ENCODE results near the gene THEMIS.

Gene THEMIS

GRCh38 chr6:127821431-127821830 is 79.4 kb downstream of the THEMIS start:
- Histone ChIP-seq H3K4me3 (ENCODE audit: low read length) (no peak overlapping the region), H3K4me1 (ENCODE audit: control insufficient read depth, low read depth, low read length) (peaks cover 4% of the 10 kb centered on the region), H3K9me3 (ENCODE audit: control insufficient read depth, low read depth, low read length) (peaks cover 3% of the 10 kb centered on the region), H3K27me3 (ENCODE audit: control insufficient read depth, insufficient read depth, low read length) (no peaks in the 10 kb centered on the region), H3K27ac (ENCODE audit: low read length) (no peak overlapping the region), H3K9ac (ENCODE audit: low read length) (no peak overlapping the region), H3K36me3 (ENCODE audit: control insufficient read depth, low read depth, low read length) (no peaks in the 10 kb centered on the region)

- Histone ChIP-seq H3K27ac (ENCODE audit: low read length) (no peak overlapping the region), H3K36me3 (ENCODE audit: control insufficient read depth, low read depth, low read length) (no peaks in the 10 kb centered on the region), H3K9me3 (ENCODE audit: control insufficient read depth, low read depth, low read length) (peaks cover 3% of the 10 kb centered on the region), H3K4me1 (ENCODE audit: control insufficient read depth, low read depth, low read length) (peaks cover 4% of the 10 kb centered on the region), H3K4me3 (ENCODE audit: low read length) (no peak overlapping the region), H3K27me3 (ENCODE audit: control insufficient read depth, insufficient read depth, low read length) (no peaks in the 10 kb centered on the region), H3K9ac (ENCODE audit: low read length) (no peak overlapping the region)
These were observed 82.7 kb downstream of the THEMIS start for GRCh38 chr6:127818149-127818548.

GRCh38 chr6:127816643-127817042 is 84.2 kb downstream of the THEMIS start:
- H3K4me3 ChIP-seq (ENCODE audit: low read length), result no peak overlapping the region
- H3K36me3 ChIP-seq (ENCODE audit: control insufficient read depth, low read depth, low read length), result no peaks in the 10 kb centered on the region
- H3K27ac ChIP-seq (ENCODE audit: low read length), result no peak overlapping the region
- no peaks in the 10 kb centered on the region for H3K27me3 ChIP-seq (ENCODE audit: control insufficient read depth, insufficient read depth, low read length)
- H3K9ac ChIP-seq (ENCODE audit: low read length), result no peak overlapping the region
- peaks cover 3% of the 10 kb centered on the region for H3K9me3 ChIP-seq (ENCODE audit: control insufficient read depth, low read depth, low read length)
- peaks cover 4% of the 10 kb centered on the region for H3K4me1 ChIP-seq (ENCODE audit: control insufficient read depth, low read depth, low read length)

GRCh38 chr6:127813699-127814027 is 87.2 kb downstream of the THEMIS start:
- H3K27ac ChIP-seq (ENCODE audit: low read length), result no peak overlapping the region
- no peaks in the 10 kb centered on the region for H3K36me3 ChIP-seq (ENCODE audit: control insufficient read depth, low read depth, low read length)
- H3K9me3 ChIP-seq (ENCODE audit: control insufficient read depth, low read depth, low read length), result no peaks in the 10 kb centered on the region
- no peaks in the 10 kb centered on the region for H3K27me3 ChIP-seq (ENCODE audit: control insufficient read depth, insufficient read depth, low read length)
- H3K4me3 ChIP-seq (ENCODE audit: low read length), result no peak overlapping the region
- H3K9ac ChIP-seq (ENCODE audit: low read length), result no peak overlapping the region
- peaks cover 4% of the 10 kb centered on the region for H3K4me1 ChIP-seq (ENCODE audit: control insufficient read depth, low read depth, low read length)

GRCh38 chr6:127812985-127813698 is 87.7 kb downstream of the THEMIS start:
- Histone ChIP-seq H3K36me3 (ENCODE audit: control insufficient read depth, low read depth, low read length) (no peaks in the 10 kb centered on the region), H3K27ac (ENCODE audit: low read length) (no peak overlapping the region), H3K9ac (ENCODE audit: low read length) (no peak overlapping the region)

GRCh38 chr6:127811900-127812570 is 88.8 kb downstream of the THEMIS start:
- peaks cover 4% of the 10 kb centered on the region for H3K4me1 ChIP-seq (ENCODE audit: control insufficient read depth, low read depth, low read length)
- no peak overlapping the region for H3K4me3 ChIP-seq (ENCODE audit: low read length)
- no peaks in the 10 kb centered on the region for H3K27me3 ChIP-seq (ENCODE audit: control insufficient read depth, insufficient read depth, low read length)
- no peaks in the 10 kb centered on the region for H3K9me3 ChIP-seq (ENCODE audit: control insufficient read depth, low read depth, low read length)
- no peaks in the 10 kb centered on the region for H3K36me3 ChIP-seq (ENCODE audit: control insufficient read depth, low read depth, low read length)
- no peak overlapping the region for H3K9ac ChIP-seq (ENCODE audit: low read length)
- H3K27ac ChIP-seq (ENCODE audit: low read length), result no peak overlapping the region

More at GRCh38 chr6:127812985-127813698, 87.7 kb downstream of the THEMIS start:
- Histone ChIP-seq H3K27me3 (ENCODE audit: control insufficient read depth, insufficient read depth, low read length) (no peaks in the 10 kb centered on the region), H3K9me3 (ENCODE audit: control insufficient read depth, low read depth, low read length) (no peaks in the 10 kb centered on the region), H3K4me1 (ENCODE audit: control insufficient read depth, low read depth, low read length) (peaks cover 4% of the 10 kb centered on the region), H3K4me3 (ENCODE audit: low read length) (no peak overlapping the region)

GRCh38 chr6:127807806-127808517 is 92.9 kb downstream of the THEMIS start:
- Histone ChIP-seq H3K27me3 (ENCODE audit: control insufficient read depth, insufficient read depth, low read length) (no peaks in the 10 kb centered on the region), H3K9me3 (ENCODE audit: control insufficient read depth, low read depth, low read length) (no peaks in the 10 kb centered on the region), H3K27ac (ENCODE audit: low read length) (no peak overlapping the region), H3K4me3 (ENCODE audit: low read length) (no peak overlapping the region), H3K36me3 (ENCODE audit: control insufficient read depth, low read depth, low read length) (no peaks in the 10 kb centered on the region), H3K4me1 (ENCODE audit: control insufficient read depth, low read depth, low read length) (no peaks in the 10 kb centered on the region), H3K9ac (ENCODE audit: low read length) (no peak overlapping the region)

GRCh38 chr6:127796713-127797112 is 104.1 kb downstream of the THEMIS start:
- Histone ChIP-seq H3K36me3 (ENCODE audit: control insufficient read depth, low read depth, low read length) (no peaks in the 10 kb centered on the region), H3K9me3 (ENCODE audit: control insufficient read depth, low read depth, low read length) (no peaks in the 10 kb centered on the region), H3K4me3 (ENCODE audit: low read length) (no peak overlapping the region), H3K27ac (ENCODE audit: low read length) (no peak overlapping the region), H3K4me1 (ENCODE audit: control insufficient read depth, low read depth, low read length) (no peaks in the 10 kb centered on the region), H3K9ac (ENCODE audit: low read length) (no peak overlapping the region), H3K27me3 (ENCODE audit: control insufficient read depth, insufficient read depth, low read length) (no peaks in the 10 kb centered on the region)

- H3K4me1 ChIP-seq (ENCODE audit: control insufficient read depth, low read depth, low read length), result no peaks in the 10 kb centered on the region
- no peak overlapping the region for H3K4me3 ChIP-seq (ENCODE audit: low read length)
- no peaks in the 10 kb centered on the region for H3K27me3 ChIP-seq (ENCODE audit: control insufficient read depth, insufficient read depth, low read length)
- H3K36me3 ChIP-seq (ENCODE audit: control insufficient read depth, low read depth, low read length), result no peaks in the 10 kb centered on the region
- no peak overlapping the region for H3K27ac ChIP-seq (ENCODE audit: low read length)
- H3K9ac ChIP-seq (ENCODE audit: low read length), result no peak overlapping the region
- H3K9me3 ChIP-seq (ENCODE audit: control insufficient read depth, low read depth, low read length), result no peaks in the 10 kb centered on the region
These were observed 106.5 kb downstream of the THEMIS start for GRCh38 chr6:127794405-127794804.

- Histone ChIP-seq H3K4me1 (ENCODE audit: control insufficient read depth, low read depth, low read length) (no peaks in the 10 kb centered on the region), H3K9me3 (ENCODE audit: control insufficient read depth, low read depth, low read length) (no peaks in the 10 kb centered on the region), H3K9ac (ENCODE audit: low read length) (no peak overlapping the region), H3K4me3 (ENCODE audit: low read length) (no peak overlapping the region), H3K27me3 (ENCODE audit: control insufficient read depth, insufficient read depth, low read length) (no peaks in the 10 kb centered on the region), H3K27ac (ENCODE audit: low read length) (no peak overlapping the region), H3K36me3 (ENCODE audit: control insufficient read depth, low read depth, low read length) (no peaks in the 10 kb centered on the region)
These were observed 107.5 kb downstream of the THEMIS start for GRCh38 chr6:127793396-127793795.

- no peak overlapping the region for H3K4me3 ChIP-seq (ENCODE audit: low read length)
- no peak overlapping the region for H3K9ac ChIP-seq (ENCODE audit: low read length)
- no peak overlapping the region for H3K27ac ChIP-seq (ENCODE audit: low read length)
- no peaks in the 10 kb centered on the region for H3K9me3 ChIP-seq (ENCODE audit: control insufficient read depth, low read depth, low read length)
- H3K27me3 ChIP-seq (ENCODE audit: control insufficient read depth, insufficient read depth, low read length), result no peaks in the 10 kb centered on the region
- no peaks in the 10 kb centered on the region for H3K4me1 ChIP-seq (ENCODE audit: control insufficient read depth, low read depth, low read length)
- no peaks in the 10 kb centered on the region for H3K36me3 ChIP-seq (ENCODE audit: control insufficient read depth, low read depth, low read length)
These were observed 108.2 kb downstream of the THEMIS start for GRCh38 chr6:127792616-127793015.

Measured in iPS-18a (cell line).